Measurements from ENCODE around the gene PACRG. TPM values are rescaled to one million over a fixed set of nuclear protein-coding genes. Genes with fewer than 3 reads are reported as not detected.

PACRG gene
- total and polyA plus RNA-seq, 2 of the 8 experiments (the other 6 are each of a cell fraction or from before 2014, with no cell fraction given), result 0.44 to 0.54 TPM

DNA sequence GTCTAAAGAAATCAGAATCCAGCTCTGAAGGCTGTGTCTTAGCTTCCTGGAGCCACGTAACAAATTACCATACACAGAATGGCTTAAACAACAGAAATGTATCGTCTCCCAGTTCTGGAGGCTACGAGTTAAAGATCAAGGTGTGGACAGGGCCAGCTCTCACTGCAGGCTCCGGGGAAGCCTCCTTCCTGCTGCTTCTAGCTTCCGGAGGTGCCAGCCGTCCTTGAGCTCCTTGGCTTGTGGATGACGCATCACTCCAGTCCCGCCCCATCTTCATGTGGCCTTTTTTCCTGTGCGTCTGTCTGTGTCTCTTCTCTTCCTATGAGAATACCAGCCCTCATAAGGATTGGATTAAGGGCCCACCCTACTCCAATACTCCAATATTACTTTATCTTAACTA, 367.6 kb downstream of the PACRG start:
- no peaks in the 10 kb centered on the region for H3K27me3 ChIP-seq (replicated peaks in 1 of 4; ENCODE audit: control insufficient read depth in 3 of 4, extremely low read depth in 1 of 4, insufficient read depth in 3 of 4, low read length in 3 of 4)
- no peak overlapping the region for H3K4me2 ChIP-seq (ENCODE audit: insufficient read depth in 1 of 2, low read depth in 2 of 2, low read length in 2 of 2)
- no peak overlapping the region for H2AFZ ChIP-seq (ENCODE audit: low read length)
- POLR2A ChIA-PET (ENCODE audit: partially characterized antibody), result no interaction called here
- no peak overlapping the region for H3K27ac ChIP-seq (ENCODE audit: low read depth, low read length)
- H2BK12ac ChIP-seq (ENCODE audit: low read depth, low read length), result no peak overlapping the region
- no peak overlapping the region for H4K8ac ChIP-seq (ENCODE audit: extremely low read depth, insufficient read depth, low read length)
- no peak overlapping the region for H2BK120ac ChIP-seq (replicated peaks; ENCODE audit: low read depth, low read length)
- H3K56ac ChIP-seq (replicated peaks; ENCODE audit: insufficient read length, low read depth, low read length), result no peak overlapping the region
- H2AK5ac ChIP-seq (ENCODE audit: low read depth, low read length), result no peak overlapping the region
- H2BK20ac ChIP-seq (ENCODE audit: low read length), result 0 out of 2 replicates have a peak overlapping the region, but pooled peaks have one; percentile 13
- no peaks in the 10 kb centered on the region for H3K36me3 ChIP-seq (ENCODE audit: control insufficient read depth in 2 of 4, insufficient read depth in 4 of 4, low read length in 3 of 4)
- no peak for FAIRE-seq
- no peak overlapping the region for H3K23ac ChIP-seq (ENCODE audit: insufficient read length)
- CTCF ChIA-PET (ENCODE audit: partially characterized antibody), result no interaction called here
- peaks cover 2 to 5% (median 3%) of the 10 kb centered on the region in 4 experiments for H3K4me1 ChIP-seq (replicated peaks in 1 of 4; ENCODE audit: control insufficient read depth in 3 of 4, insufficient read depth in 4 of 4, low read length in 3 of 4)
- no peaks in the 10 kb centered on the region for H3K23me2 ChIP-seq (ENCODE audit: low read depth, low read length)
- no peak overlapping the region for H3K14ac ChIP-seq (ENCODE audit: insufficient read length)
- no peak overlapping the region; the same call in 1 of the 2 replicates for H2BK15ac ChIP-seq (ENCODE audit: low read length)
- H4K20me1 ChIP-seq (replicated peaks in 1 of 2; ENCODE audit: control insufficient read depth in 1 of 2, insufficient read depth in 2 of 2, low read length in 2 of 2), result no peaks in the 10 kb centered on the region
- H4K91ac ChIP-seq (replicated peaks; ENCODE audit: insufficient read length, low read length), result no peak overlapping the region
- DNase-seq (ENCODE audit: low read depth in 1 of 2, low spot score in 2 of 2), result no peak
- no peak overlapping the region for H3K9ac ChIP-seq (replicated peaks in 1 of 4; ENCODE audit: extremely low read depth in 1 of 4, low read depth in 3 of 4, low read length in 3 of 4)
- 91% methylated on average over 9 of the region's 9 CpGs; no CpG with 5 or more reads in 1 of the 2 experiments for WGBS, 2 experiments (ENCODE audit: extremely low coverage in 1 of 2, insufficient coverage in 1 of 2, insufficient read length in 1 of 2, insufficient replicate concordance in 2 of 2, low coverage in 1 of 2, low lambda C conversion rate in 2 of 2, missing lambda C conversion rate in 1 of 2)
- peaks cover 0 to 6% of the 10 kb centered on the region in 2 experiments; a peak in 2 of 4 replicates for H3K9me3 ChIP-seq (ENCODE audit: insufficient read depth in 2 of 2, low read depth in 1 of 2, low read length in 1 of 2)
- H2BK5ac ChIP-seq (ENCODE audit: low read depth, low read length), result no peak overlapping the region
- no peak overlapping the region for H3K4me3 ChIP-seq (ENCODE audit: extremely low read depth in 1 of 4, insufficient read depth in 2 of 4, low read depth in 3 of 4, low read length in 4 of 4)
- no peaks in the 10 kb centered on the region for H3K79me1 ChIP-seq (ENCODE audit: low read depth, low read length)
- H3K4ac ChIP-seq (replicated peaks; ENCODE audit: insufficient read length, low read depth, low read length), result no peak overlapping the region
- peak overlapping the region; percentile 20; the same call in 1 of the 2 replicates for H3K18ac ChIP-seq (ENCODE audit: extremely low read depth, low read length)
- no peak overlapping the region for H4K5ac ChIP-seq (ENCODE audit: insufficient read length, low read depth, low read length)
- H3K79me2 ChIP-seq (ENCODE audit: control insufficient read depth in 1 of 2, insufficient read depth in 2 of 2, low read length in 2 of 2), result no peaks in the 10 kb centered on the region
- TF ChIP-seq HDAC2 (IDR thresholded peaks at IDR 0.05; ENCODE audit: borderline replicate concordance in 1 of 2, low read depth in 2 of 2, low read length in 2 of 2) (no peak), FOSL1 (IDR thresholded peaks at IDR 0.05; ENCODE audit: insufficient read depth, low read depth, low read length) (no peak), TAF1 (IDR thresholded peaks at IDR 0.05; ENCODE audit: low read depth, low read length) (no peak), PHF8 (conservative IDR thresholded peaks at IDR 0.05; ENCODE audit: low read depth, low read length) (no peak), POLR2A (IDR thresholded peaks at IDR 0.05; ENCODE audit: control extremely low read depth in 1 of 2, low read depth in 2 of 2, low read length in 2 of 2) (no peak), SP4 (IDR thresholded peaks at IDR 0.05; ENCODE audit: low read length) (no peak), TEAD4 (IDR thresholded peaks at IDR 0.05; ENCODE audit: low read depth, low read length) (no peak), CHD2 (IDR thresholded peaks at IDR 0.05; ENCODE audit: low read length) (no peak), GTF2F1 (IDR thresholded peaks at IDR 0.05; ENCODE audit: borderline replicate concordance, low read depth, low read length) (no peak), MAFK (IDR thresholded peaks at IDR 0.05; ENCODE audit: low read depth, low read length) (no peak), JUND (IDR thresholded peaks at IDR 0.05; ENCODE audit: low read length) (no peak), POLR2AphosphoS5 (IDR thresholded peaks at IDR 0.05; ENCODE audit: low read depth, low read length) (no peak), YY1 (IDR thresholded peaks at IDR 0.05; ENCODE audit: low read depth, low read length) (no peak), CREB1 (IDR thresholded peaks at IDR 0.05) (no peak), SAP30 (IDR thresholded peaks at IDR 0.05; ENCODE audit: insufficient read depth, insufficient replicate concordance, low read length) (no peak)
- TF ChIP-seq, protein P1, sequence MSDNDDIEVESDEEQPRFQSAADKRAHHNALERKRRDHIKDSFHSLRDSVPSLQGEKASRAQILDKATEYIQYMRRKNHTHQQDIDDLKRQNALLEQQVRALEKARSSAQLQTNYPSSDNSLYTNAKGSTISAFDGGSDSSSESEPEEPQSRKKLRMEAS (IDR thresholded peaks at IDR 0.05), result no peak
